ENCODE data around the gene GALNT7.

The GALNT7 gene

DNA sequence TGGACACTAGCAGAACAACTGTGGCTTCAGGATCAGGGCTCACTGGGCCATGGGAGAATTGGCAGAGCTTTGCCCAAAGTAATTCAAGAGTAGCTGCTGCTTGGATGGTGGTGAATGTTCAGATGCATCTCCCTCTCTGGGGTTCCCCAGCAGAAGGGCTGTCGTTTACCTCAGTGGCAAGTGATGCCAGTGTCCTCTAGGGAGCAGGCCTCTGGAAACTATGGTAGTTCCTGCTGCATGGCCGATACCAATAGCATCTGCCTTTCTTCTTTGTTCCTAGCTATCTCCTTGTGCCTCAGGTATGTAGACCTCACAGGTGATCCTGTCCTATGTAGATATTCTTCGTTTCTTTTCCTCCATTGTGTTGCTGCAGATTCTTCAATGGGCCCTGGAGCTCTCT lies 139.2 kb downstream of the GALNT7 start:
- DNase-seq (ENCODE audit: low spot score), result no peak

DNA sequence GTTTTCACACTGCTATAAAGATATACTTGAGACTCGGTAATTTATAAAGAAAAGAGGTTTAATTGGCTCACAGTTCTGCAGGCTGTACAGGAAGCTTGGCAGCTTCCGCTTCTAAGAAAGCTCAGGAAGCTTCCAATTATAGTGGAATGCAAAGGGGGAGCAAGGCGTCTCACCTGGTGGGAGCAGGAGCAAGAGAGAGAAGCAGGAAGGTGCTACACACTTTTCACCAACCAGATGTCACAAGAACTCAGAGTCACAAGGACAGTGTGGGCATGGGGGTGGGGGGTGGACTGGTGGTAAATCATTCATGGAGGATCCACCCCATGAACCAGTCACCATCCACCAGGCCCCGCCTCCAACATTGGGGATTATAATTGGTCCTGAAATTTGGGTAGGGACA lies 142.8 kb downstream of the GALNT7 start:
- DNase-seq (ENCODE audit: low spot score), result no peak

DNA sequence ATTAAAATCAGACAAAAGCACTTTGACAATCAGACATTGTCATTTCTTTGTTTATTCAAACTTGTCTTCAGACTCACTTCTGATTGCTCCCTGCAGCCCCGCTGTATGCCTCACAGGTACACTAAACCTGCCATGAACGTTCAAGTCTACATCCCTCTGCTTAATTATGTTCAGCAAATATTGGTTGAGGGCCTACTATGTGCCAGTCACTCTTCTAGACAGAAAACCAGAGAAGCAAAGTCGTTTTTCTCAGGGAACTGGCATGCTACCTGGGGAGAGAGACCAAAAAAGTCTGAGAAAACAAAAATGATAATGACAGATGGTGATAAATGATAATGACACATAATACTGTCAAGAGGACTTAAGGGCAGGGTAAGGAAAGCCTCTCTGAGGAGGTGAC lies 146.1 kb downstream of the GALNT7 start:
- DNase-seq (ENCODE audit: low spot score), result no peak

GRCh38 chr4:173316060-173316459 lies 147.4 kb downstream of the GALNT7 start:
- no peak for DNase-seq (ENCODE audit: low spot score)

DNA sequence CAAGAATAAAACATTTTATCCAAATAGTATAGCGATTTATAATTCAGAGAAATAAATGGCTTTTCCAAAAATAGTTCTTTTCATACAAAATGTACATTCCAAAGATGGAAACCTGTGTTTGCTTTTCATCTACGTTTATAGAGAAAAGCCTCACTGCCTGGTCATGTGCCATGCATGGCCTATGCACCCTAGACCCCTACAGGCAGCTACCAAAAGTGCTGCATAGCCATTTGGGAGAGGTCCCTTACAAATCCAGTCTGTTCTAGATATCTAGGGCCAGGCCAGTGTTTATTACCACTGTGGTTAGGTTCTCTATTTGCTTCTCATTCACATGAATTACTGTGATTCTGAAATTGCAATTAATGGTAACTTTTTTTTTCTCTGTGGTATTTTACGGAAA lies 148.4 kb downstream of the GALNT7 start:
- no peak for DNase-seq (ENCODE audit: low spot score)

DNA sequence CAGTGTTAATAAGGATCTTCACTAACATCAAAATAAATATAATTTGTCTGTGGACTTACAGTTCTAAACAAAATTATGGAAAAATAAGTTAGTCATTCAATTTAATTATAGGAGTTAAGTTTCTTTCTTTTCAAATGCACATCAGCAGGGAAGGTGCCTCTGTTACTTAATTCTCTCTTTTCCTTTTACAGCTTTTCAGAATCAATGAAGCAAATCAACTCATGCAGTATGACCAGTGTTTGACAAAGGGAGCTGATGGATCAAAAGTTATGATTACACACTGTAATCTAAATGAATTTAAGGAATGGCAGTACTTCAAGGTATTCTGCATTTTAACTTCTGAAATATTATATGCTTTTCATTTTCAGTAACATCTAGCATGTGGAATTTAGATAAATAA lies 149.6 kb downstream of the GALNT7 start:
- DNase-seq (ENCODE audit: low spot score), result no peak

DNA sequence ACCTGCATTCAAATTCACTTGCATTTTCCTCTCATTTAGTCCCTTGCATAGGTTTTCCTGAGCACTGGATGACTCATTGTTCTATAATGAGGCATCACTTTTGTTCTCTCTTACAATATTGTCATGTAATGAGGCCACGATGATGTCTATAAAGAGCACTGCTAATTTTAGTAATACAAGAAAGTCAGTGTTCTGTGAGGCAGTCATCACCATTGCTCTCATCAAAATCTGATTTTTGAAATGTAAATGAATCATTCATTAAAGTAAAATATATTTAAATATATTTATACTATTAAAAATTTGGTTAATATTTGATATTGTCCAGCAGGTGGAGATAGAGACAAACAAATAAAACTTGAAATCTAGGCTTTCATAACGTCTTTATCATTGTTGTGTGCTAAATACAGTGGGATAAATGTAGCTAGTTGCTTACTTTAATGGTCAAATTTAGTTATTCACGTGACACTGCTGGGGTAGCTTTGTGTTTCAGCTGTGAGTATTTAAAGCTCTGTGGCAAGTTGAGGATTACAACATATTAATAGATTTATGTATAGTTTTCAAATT lies 150.1 kb downstream of the GALNT7 start:
- DNase-seq (ENCODE audit: low spot score), result peak; percentile 40

DNA sequence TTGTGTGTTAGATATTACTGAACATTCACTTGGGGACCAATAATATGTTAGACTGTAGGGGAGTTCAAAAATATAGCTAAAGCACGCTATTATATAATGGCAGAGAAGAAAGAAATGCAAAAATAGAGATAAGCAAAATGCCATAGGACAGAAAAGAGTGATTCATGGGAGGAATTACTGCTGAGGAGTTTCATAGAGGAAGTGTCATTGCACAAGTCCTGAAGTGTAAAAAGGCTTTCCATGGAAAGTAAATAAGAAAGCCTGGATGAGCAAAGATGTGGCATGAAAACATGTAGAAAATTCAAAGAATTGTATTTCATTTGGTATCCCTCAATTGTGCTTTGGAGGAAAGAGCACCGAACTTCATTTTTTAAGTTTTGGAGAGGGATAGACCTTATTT lies 151.1 kb downstream of the GALNT7 start:
- DNase-seq (ENCODE audit: low spot score), result no peak

DNA sequence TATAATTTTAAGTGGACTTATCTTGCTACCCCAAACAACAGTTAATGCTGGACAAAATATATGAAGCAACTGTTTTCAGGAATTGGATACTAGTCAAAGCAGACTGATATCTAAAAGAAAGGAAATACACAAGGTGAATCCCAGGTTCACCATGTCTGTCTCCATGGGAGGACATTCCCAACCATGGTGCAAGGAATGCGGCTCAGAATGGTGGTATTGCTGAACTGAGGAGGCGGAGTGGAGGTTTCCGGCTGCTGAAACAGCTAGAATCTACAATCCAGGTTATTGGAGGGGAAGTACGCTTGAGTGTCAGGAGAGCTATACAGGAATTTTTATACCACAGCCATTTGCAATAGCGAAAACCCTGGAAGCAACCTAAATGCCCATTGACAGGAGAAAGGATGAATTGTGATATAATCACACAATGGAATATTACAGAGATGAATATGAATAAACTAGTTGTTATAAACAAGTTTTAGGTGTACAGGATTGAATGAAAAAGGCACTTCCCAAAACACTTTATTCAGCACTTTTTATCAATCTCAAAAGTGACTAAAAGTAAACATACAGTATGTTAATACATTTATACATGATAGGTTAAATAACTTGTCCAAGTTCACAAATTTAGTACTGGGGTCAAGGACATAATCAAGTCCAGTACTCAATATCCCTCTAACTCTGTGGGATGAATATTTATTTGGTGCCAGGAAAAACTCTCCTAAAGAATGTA lies 156.6 kb downstream of the GALNT7 start:
- no peak for DNase-seq (ENCODE audit: low spot score)

GRCh38 chr4:173328236-173328901 lies 159.8 kb downstream of the GALNT7 start:
- DNase-seq (ENCODE audit: low spot score), result no peak

DNA sequence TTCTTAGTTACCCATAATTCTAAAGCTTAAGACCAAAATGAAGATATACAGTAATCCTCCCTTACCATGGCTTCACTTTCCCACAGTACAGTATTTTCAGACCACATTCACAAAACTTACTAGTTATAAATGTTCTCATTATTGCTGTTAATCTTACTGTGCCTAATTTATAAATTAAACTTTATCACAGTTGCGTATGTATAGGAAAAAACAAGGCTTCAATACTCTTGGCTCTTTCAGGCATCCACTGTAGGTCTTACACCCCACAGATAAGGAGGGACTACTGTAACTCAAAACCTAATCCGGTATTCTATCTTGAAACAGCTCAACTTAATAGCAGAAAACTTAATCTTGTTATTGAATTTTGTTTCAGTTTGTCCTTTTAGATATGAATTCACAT lies 162.0 kb downstream of the GALNT7 start:
- no peak for DNase-seq (ENCODE audit: low spot score)

- DNase-seq (ENCODE audit: low spot score), result no peak
Measured at GRCh38 chr4:173332021-173332487, 163.4 kb downstream of the GALNT7 start.

- peak; percentile 25 for DNase-seq (ENCODE audit: low spot score)
Measured at GRCh38 chr4:173332963-173333657, 164.5 kb downstream of the GALNT7 start.

DNA sequence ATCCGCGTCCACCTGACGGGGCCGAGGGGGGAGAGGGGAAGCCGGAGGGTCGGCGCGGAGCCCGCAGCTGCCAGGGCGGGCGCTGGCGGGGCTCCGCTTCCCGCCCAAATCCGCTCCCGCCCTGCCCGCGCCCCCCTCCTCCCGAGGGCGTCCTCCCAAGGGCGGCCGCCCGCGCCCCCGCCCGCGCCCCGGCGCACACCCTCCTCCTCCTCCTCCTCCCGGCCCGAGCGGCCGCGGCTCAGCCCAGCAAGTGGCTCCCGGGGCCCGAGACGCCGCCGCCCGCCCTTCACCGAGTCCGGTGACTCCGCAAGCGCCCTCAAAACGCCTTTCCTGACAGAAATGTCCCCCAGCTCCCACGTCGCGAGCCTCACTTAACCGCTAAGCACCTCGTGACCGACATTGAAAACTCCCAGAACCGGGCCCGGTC lies 165.1 kb downstream of the GALNT7 start:
- DNase-seq (ENCODE audit: low spot score), result peak; percentile 15

DNA sequence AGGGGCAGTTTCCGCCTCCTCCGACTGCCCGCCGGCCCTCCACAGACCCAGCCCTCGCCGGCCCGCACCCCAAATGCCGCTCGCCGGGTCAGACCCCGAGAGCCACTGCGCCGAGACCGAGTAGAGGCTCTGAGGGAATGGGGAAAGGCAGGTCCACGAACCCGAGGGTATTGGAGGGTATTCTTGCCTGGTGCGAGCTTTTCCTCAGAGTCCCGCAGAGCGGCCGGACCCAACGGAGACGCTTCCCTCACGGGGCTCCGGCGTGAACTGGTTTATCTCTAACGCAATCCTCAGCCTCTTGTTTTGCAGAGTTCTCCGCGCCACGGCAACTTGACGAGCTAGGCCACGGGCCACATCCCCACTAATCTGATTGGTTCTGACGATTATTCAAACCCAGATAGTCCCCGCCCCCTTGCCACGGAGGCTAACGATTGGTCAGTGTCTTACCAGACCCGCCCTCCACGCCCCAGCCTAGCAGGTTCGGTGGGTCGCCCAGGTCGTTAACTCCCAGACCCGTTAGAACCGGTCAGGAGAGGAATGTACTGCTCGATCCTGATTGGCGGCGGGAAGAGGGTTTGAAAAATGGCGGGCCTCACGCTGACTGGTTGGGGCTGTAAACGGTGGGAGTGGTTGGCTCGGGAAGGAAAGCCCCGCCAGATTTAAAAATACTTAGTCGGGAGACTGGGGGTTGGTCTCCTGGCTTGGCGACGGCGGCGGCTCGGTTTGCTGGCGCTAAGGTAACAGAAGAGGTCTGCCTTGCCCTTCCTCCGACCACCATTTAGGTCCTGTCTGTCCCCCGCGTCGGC lies 165.7 kb downstream of the GALNT7 start, which contains the start of gene HMGB2:
TSS of gene HMGB2 (minus strand) at position 274 of the 806 bp plus-strand sequence. CDS start 709 bp downstream, outside the sequence.
- peak; percentile 98 for DNase-seq (ENCODE audit: low spot score)

- peak; percentile 79 for DNase-seq (ENCODE audit: low spot score)
Measured at GRCh38 chr4:173334891-173335752, 166.5 kb downstream of the GALNT7 start.

- no peak for DNase-seq (ENCODE audit: low spot score)
Measured at GRCh38 chr4:173337463-173337862, 168.9 kb downstream of the GALNT7 start.

DNA sequence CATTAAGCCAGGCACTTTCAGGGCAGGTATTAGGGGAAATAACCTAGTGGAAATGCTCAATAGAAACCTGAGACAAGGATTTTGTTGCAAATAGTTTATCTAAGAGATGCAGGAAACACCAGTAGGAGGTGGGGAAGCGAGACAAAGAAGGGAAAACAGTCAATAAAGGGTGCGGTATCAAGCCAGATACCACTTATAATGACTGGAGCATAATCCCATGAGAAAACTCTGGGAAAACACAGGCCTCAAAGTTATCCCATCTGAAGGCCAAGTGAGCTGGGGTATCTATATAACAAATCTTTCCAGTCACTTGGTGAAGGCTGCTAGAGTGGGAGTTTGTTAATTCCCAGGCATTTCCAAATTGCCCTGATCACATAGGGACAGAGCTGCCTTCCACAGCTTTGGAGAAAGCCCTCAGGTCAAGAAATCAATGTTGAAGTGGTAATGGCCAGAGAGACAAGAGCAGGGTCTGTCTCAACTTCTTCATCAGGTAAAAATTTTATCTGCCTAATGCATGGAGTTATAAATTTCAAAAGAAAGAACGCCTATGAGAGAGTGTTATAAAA lies 175.3 kb downstream of the GALNT7 start:
- DNase-seq (ENCODE audit: low spot score), result no peak

GRCh38 chr4:173345648-173346047 lies 177.0 kb downstream of the GALNT7 start:
- DNase-seq (ENCODE audit: low spot score), result no peak

GRCh38 chr4:173346074-173346473 lies 177.5 kb downstream of the GALNT7 start:
- DNase-seq (ENCODE audit: low spot score), result no peak
